PC-9 (cell line): ENCODE measurements around the gene TRIM21. TPM values are rescaled to one million over a fixed set of nuclear protein-coding genes. Genes with fewer than 3 reads are reported as not detected.

Experiments used
- BruUV-seq: library from RNA; stranded (reverse); fragments of 400-500 nt; replicated peaks from 2 replicates; lab custom pipeline; 2021; lab: Mats Ljungman, UMichigan
- CTCF ChIA-PET: fragments of 300-600 bp; sonication (Branson Sonifier 250); formaldehyde crosslinking; loops from one replicate; lab custom pipeline; 2022; ENCODE audit warnings: antibody characterized with exemption; lab: Charles Lee
- POLR2A ChIA-PET: fragments of 300-600 bp; sonication (Branson Sonifier 250); formaldehyde crosslinking; loops from one replicate; lab custom pipeline; 2022; ENCODE audit warnings: antibody characterized with exemption; ENCODE audit not compliant: unreplicated experiment; lab: Charles Lee
- DNase-seq, 2 experiments: peaks; one replicate each; pipeline versions ENCODE4 v3.0.0 to v3.0.0-alpha.2; 2015 to 2022; ENCODE audit warnings: mixed read lengths in 1 of 2
- H2AFZ ChIP-seq: fragments of 200-600 bp; sonication (generic); 2 replicates; pipeline ENCODE4 v1.8.1; 2017; ENCODE audit warnings: antibody characterized with exemption
- H3F3A ChIP-seq: fragments of 200-600 bp; sonication (generic); 2 replicates; pipeline ENCODE4 v1.8.1; 2017; ENCODE audit warnings: antibody characterized with exemption, mild to moderate bottlenecking, low read depth; ENCODE audit not compliant: insufficient read depth
- H3K27ac ChIP-seq: fragments of 200-600 bp; sonication (generic); 2 replicates; pipeline ENCODE4 v1.6.1; 2016; ENCODE audit warnings: mixed run types
- H3K27me3 ChIP-seq: fragments of 200-600 bp; sonication (generic); 2 replicates; pipeline ENCODE4 v1.6.1; 2016; ENCODE audit warnings: low read depth, mixed run types; ENCODE audit not compliant: insufficient read depth
- H3K36me3 ChIP-seq: fragments of 200-600 bp; sonication (generic); 2 replicates; pipeline ENCODE4 v1.6.1; 2016; ENCODE audit warnings: low read depth, mixed run types
- H3K4me1 ChIP-seq: fragments of 200-600 bp; sonication (generic); replicated peaks from 2 replicates; pipeline ENCODE4 v1.6.1; 2016; ENCODE audit warnings: mixed run types; ENCODE audit not compliant: insufficient read depth
- H3K4me2 ChIP-seq: fragments of 200-600 bp; sonication (generic); 2 replicates; pipeline ENCODE4 v1.6.1; 2017; ENCODE audit warnings: mixed run types
- H3K4me3 ChIP-seq: fragments of 200-600 bp; sonication (generic); 2 replicates; pipeline ENCODE4 v1.6.1; 2016; ENCODE audit warnings: mixed run types
- H3K79me2 ChIP-seq: fragments of 200-600 bp; sonication (generic); 2 replicates; pipeline ENCODE4 v1.6.1; 2017; ENCODE audit warnings: low read depth, mixed run types
- H3K9me2 ChIP-seq: fragments of 200-600 bp; sonication (generic); 2 replicates; pipeline ENCODE4 v1.8.1; 2017; ENCODE audit warnings: mild to moderate bottlenecking; ENCODE audit not compliant: insufficient read depth
- H3K9me3 ChIP-seq: fragments of 200-600 bp; sonication (generic); 2 replicates; pipeline ENCODE4 v1.8.1; 2016; ENCODE audit warnings: low read depth; ENCODE audit not compliant: insufficient read depth
- H4K20me1 ChIP-seq: fragments of 200-600 bp; sonication (generic); 2 replicates; pipeline ENCODE4 v1.8.1; 2017; ENCODE audit not compliant: insufficient read depth
- CTCF ChIP-seq: fragments of 200-600 bp; sonication (generic); conservative IDR thresholded peaks from 2 replicates; pipeline ENCODE4 v1.6.1; 2017; ENCODE audit warnings: mixed run types, antibody characterized with exemption, mild to moderate bottlenecking, moderate library complexity
- EZH2 ChIP-seq: fragments of 200-600 bp; sonication (generic); IDR thresholded peaks from 2 replicates; pipeline ENCODE4 v1.8.0; 2017; ENCODE audit warnings: antibody characterized with exemption, low read depth
- intact Hi-C: fragments of 100-400 bp; cut with micrococcal nuclease; formaldehyde crosslinking; loops from one replicate; pipeline ENCODE4 v1.10.0; 2022; ENCODE audit not compliant: unreplicated experiment
- total RNA-seq: library from RNA; stranded (reverse); gene quantifications from 2 replicates; pipeline ENCODE4 v1.2.3, GENCODE V29; 2021

The TRIM21 gene
- total RNA-seq, 1 experiment from 2014 or later, result 6.5 TPM

GRCh38 chr11:4433856-4434255, 40.4 kb upstream of the TRIM21 start:
- Histone ChIP-seq H3K4me2 (no peak overlapping the region), H3K9me3 (no peaks in the 10 kb centered on the region), H3K4me1 (no peaks in the 10 kb centered on the region), H3K27ac (no peak overlapping the region), H3K27me3 (peaks cover 3% of the 10 kb centered on the region; the same call in 1 of the 2 replicates), H3K9me2 (no peaks in the 10 kb centered on the region), H3K4me3 (no peak overlapping the region), H3K79me2 (no peaks in the 10 kb centered on the region), H2AFZ (no peak overlapping the region), H3F3A (no peaks in the 10 kb centered on the region), H3K36me3 (no peaks in the 10 kb centered on the region), H4K20me1 (no peaks in the 10 kb centered on the region)
- BruUV-seq, result no TSS peak
- ChIA-PET POLR2A (no interaction called here), CTCF (no interaction called here)
- DNase-seq, result no peak
- intact Hi-C loops, result no loop called here
- TF ChIP-seq CTCF (no peak), EZH2 (no peak)

- Histone ChIP-seq H3K4me1 (no peaks in the 10 kb centered on the region), H2AFZ (no peak overlapping the region), H3K79me2 (no peaks in the 10 kb centered on the region), H3K4me3 (no peak overlapping the region), H3K4me2 (no peak overlapping the region), H3K9me3 (no peaks in the 10 kb centered on the region), H3K27me3 (peaks cover 3% of the 10 kb centered on the region; the same call in 1 of the 2 replicates), H3K9me2 (no peaks in the 10 kb centered on the region), H3K36me3 (no peaks in the 10 kb centered on the region), H3F3A (no peaks in the 10 kb centered on the region), H4K20me1 (no peaks in the 10 kb centered on the region), H3K27ac (no peak overlapping the region)
- DNase-seq, result no peak
- no peak for TF ChIP-seq CTCF
- TF ChIP-seq EZH2, result no peak
- no TSS peak for BruUV-seq
- intact Hi-C loops, result no loop called here
- ChIA-PET CTCF (no interaction called here), POLR2A (no interaction called here)
These were observed 36.5 kb upstream of the TRIM21 start for GRCh38 chr11:4430051-4430450.

- no TSS peak for BruUV-seq
- Histone ChIP-seq H3K4me2 (no peak overlapping the region), H3K27ac (no peak overlapping the region), H3K9me2 (no peaks in the 10 kb centered on the region), H2AFZ (no peak overlapping the region), H3K27me3 (peaks cover 4% of the 10 kb centered on the region; the same call in 1 of the 2 replicates), H3K36me3 (no peaks in the 10 kb centered on the region), H3K4me3 (no peak overlapping the region), H3K79me2 (no peaks in the 10 kb centered on the region), H3K9me3 (no peaks in the 10 kb centered on the region), H3K4me1 (no peaks in the 10 kb centered on the region), H4K20me1 (no peaks in the 10 kb centered on the region), H3F3A (no peaks in the 10 kb centered on the region)
- ChIA-PET POLR2A (no interaction called here), CTCF (no interaction called here)
- TF ChIP-seq CTCF (no peak), EZH2 (no peak)
- no peak for DNase-seq
- intact Hi-C loops, result no loop called here
These were observed 24.9 kb upstream of the TRIM21 start for GRCh38 chr11:4418403-4418802.
